ENCODE data around the gene ALPK1. TPM values are rescaled to one million over a fixed set of nuclear protein-coding genes. Genes with fewer than 3 reads are reported as not detected.

The ALPK1 gene
- total RNA-seq, 2 donors from 2014 or later: 61.6 to 64.7 TPM

DNA sequence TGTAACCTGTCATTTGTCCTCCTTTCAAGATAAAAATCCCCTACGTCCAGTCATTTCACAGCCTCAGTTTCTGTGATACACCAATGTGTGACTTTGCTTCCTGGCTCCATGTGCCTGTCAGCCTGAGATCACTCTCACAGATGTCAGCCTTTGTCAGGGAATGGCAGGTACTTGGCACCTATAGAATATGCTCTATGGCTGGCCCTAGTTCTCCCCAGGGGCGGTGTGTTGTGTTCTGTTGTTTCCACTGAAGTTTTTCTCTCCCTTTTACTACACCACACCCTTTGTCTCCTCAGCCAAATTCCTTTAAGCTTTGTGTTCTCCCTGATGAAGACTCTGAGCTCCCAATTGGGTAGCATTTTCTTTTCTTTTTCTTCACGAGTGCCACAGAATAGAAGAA lies 81.7 kb downstream of the ALPK1 start:
- H3K36me3 Mint-ChIP-seq (ENCODE audit: insufficient read depth in 2 of 2): peaks cover 0 to 10% of the 10 kb centered on the region in 2 donors
- ATAC-seq (replicated peaks in 1 of 2): peak in 1 of 2 donors; percentile 35
- H3K4me1 Mint-ChIP-seq (ENCODE audit: low read depth): peaks cover 5% of the 10 kb centered on the region
- no peaks in the 10 kb centered on the region for H3K27me3 Mint-ChIP-seq (ENCODE audit: low read depth)
- H3K9me3 Mint-ChIP-seq: no peaks in the 10 kb centered on the region
- no peak overlapping the region for H3K27ac Mint-ChIP-seq
- no peak overlapping the region for H3K4me3 Mint-ChIP-seq
- DNase-seq: no peak

DNA sequence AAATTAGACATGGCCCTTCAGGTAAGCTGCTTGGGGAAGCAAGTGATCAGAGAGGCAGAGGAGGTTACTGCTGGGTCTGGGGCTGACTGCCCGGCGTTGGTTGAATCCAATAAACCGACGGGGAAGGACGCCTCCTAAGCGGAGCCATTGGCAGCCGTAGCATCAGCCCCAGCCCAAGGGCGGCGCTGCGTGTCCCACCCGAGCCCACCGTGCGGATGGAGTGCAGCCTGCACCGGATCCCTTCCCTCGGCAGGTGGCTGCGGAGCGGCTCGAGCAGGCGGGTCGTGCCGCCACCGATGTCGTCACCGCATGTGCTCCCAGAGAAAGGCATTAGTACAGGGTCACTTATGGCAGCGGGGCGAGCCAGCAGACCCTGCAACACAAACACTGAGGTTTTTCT lies 82.1 kb downstream of the ALPK1 start:
- DNase-seq (no peak), ATAC-seq (replicated peaks in 1 of 2) (no peak)
- Mint-ChIP-seq H3K36me3 (ENCODE audit: insufficient read depth in 2 of 2) (peaks cover 0 to 10% of the 10 kb centered on the region in 2 donors), H3K4me3 (no peak overlapping the region), H3K27ac (no peak overlapping the region), H3K9me3 (no peaks in the 10 kb centered on the region), H3K4me1 (ENCODE audit: low read depth) (peaks cover 5% of the 10 kb centered on the region), H3K27me3 (ENCODE audit: low read depth) (no peaks in the 10 kb centered on the region)

DNA sequence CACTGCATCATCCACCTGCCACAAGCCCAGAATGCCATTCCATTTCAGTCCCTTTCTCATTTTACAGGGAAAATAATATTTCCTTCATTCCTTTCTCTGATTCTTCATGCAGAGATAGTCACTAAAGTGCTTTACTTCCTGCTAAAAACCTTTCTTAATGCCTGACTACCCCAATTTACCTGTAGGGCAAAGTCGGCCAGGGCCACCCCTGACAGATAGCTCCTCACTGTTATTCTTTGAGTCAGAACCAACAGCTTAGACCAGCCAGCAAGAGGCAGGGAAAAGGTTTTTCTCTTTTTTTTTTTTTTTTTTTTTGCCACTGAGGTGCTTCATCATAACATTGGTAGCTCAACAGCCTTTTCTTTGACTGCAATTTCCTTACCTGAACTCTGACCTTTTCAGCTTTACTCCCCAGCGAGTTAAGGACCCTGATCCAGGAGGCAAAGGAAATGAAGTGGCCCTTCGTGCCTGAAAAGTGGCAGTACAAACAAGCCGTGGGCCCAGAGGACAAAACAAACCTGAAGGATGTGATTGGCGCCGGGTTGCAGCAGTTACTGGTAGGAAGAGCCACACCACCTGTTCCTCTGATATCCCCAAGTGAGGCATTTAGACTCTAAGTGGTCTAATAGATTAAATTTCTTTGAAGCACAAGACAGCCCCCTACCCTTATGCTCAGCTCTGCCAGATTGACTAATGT lies 85.0 kb downstream of the ALPK1 start:
- no peaks in the 10 kb centered on the region for H3K4me1 Mint-ChIP-seq (ENCODE audit: low read depth)
- DNase-seq: no peak
- H3K4me3 Mint-ChIP-seq: no peak overlapping the region
- H3K27ac Mint-ChIP-seq: no peak overlapping the region
- H3K27me3 Mint-ChIP-seq (ENCODE audit: low read depth): no peaks in the 10 kb centered on the region
- peaks cover 0 to 6% of the 10 kb centered on the region in 2 donors for H3K36me3 Mint-ChIP-seq (ENCODE audit: insufficient read depth in 2 of 2)
- no peaks in the 10 kb centered on the region for H3K9me3 Mint-ChIP-seq
- no peak for ATAC-seq (replicated peaks in 1 of 2)

DNA sequence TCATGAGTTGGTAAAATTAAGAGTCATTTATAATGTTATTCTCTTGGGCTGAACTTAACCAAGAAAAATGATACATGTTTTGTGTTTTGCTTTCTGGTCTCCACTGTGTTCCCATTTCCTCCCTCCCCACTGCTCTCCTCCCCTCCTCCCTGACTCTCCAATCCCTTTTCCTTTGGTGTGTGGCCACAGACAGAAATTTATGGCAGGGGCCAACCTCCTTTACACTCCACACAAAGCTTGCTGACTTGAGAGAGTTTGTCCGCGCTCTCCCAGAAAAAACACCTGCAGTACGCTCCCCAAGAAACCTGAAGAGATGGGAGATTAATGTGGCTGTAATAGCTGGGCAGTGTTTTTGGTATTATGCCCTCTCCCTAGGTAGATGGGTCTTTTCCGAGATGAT lies 88.9 kb downstream of the ALPK1 start:
- no peak for DNase-seq
- H3K4me3 Mint-ChIP-seq: no peak overlapping the region
- peaks cover 0 to 6% of the 10 kb centered on the region in 2 donors for H3K36me3 Mint-ChIP-seq (ENCODE audit: insufficient read depth in 2 of 2)
- H3K4me1 Mint-ChIP-seq (ENCODE audit: low read depth): no peaks in the 10 kb centered on the region
- no peaks in the 10 kb centered on the region for H3K9me3 Mint-ChIP-seq
- ATAC-seq (replicated peaks in 1 of 2): no peak
- no peak overlapping the region for H3K27ac Mint-ChIP-seq
- no peaks in the 10 kb centered on the region for H3K27me3 Mint-ChIP-seq (ENCODE audit: low read depth)

DNA sequence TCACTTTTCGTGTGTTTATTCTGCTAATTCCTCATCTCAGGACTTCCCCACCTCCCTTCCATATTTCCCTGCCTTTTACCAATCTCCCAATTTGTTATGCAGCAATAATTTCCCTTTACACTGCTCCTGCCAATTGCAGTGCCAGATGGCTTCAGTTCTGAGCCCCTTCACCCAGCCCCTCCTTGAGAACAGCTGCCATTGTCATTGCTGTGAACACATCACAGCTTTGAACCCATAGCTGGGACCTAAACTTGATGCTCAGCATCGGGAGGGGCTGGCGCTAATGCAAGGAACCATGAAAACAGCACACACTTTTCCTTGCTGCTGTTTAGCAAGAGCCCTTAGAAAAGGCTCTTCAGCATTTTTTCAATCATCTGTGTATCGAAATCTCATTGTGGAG lies 104.9 kb downstream of the ALPK1 start:
- ATAC-seq (replicated peaks in 1 of 2) (no peak), DNase-seq (no peak)
- no peak overlapping the region for H3K27ac Mint-ChIP-seq
- H3K36me3 Mint-ChIP-seq (ENCODE audit: insufficient read depth in 2 of 2): peaks cover 4 to 7% of the 10 kb centered on the region in 2 donors
- H3K4me1 Mint-ChIP-seq (ENCODE audit: low read depth): no peaks in the 10 kb centered on the region
- H3K27me3 Mint-ChIP-seq (ENCODE audit: low read depth): no peaks in the 10 kb centered on the region
- peaks cover 0 to 2% of the 10 kb centered on the region in 2 donors for H3K9me3 Mint-ChIP-seq
- H3K4me3 Mint-ChIP-seq: no peak overlapping the region

DNA sequence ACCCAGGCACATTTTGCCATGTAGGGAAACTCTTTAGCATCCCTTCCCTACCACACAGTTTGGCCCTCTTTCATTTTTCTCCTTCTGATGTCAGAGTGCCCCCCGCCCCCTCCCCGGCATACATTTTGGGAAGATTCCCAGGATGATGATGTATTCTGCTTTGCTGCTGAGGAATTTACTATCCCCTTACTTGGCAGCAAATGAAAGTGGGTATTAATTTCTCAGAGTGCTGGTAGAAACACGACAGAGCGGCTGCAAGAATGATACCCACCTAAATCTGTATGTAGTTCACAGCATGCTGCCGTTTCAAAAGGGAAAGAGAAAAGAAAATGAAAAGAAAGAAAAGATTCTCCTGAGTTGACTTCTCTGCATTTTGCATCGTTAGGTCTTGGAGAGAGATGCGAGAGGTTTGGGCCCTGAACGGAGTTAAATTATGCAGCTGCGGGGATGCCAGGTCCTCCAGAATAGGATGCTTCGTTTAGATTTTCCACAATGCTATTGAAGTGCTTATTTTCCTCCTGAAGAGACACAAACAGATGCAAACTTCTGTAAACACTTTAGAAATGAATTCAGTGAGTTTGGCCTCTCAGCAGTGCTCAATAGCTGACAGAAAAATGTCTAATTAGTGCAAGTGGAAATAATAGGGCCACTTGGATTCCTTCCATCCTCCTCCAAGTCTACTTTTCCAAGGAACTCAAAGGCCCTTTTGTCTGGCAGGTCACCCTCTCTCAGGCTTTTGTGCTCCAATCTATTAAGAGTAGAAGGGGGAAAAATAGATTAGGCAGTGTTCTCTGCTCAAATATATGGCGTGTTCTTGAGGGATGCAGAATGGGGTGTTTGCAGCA lies 106.2 kb downstream of the ALPK1 start:
- ATAC-seq (replicated peaks in 1 of 2): no peak
- Mint-ChIP-seq H3K4me3 (no peak overlapping the region), H3K9me3 (peaks cover 0 to 2% of the 10 kb centered on the region in 2 donors), H3K27me3 (ENCODE audit: low read depth) (no peaks in the 10 kb centered on the region), H3K27ac (no peak overlapping the region), H3K4me1 (ENCODE audit: low read depth) (no peaks in the 10 kb centered on the region), H3K36me3 (ENCODE audit: insufficient read depth in 2 of 2) (peaks cover 4 to 5% of the 10 kb centered on the region in 2 donors)
- no peak for DNase-seq

DNA sequence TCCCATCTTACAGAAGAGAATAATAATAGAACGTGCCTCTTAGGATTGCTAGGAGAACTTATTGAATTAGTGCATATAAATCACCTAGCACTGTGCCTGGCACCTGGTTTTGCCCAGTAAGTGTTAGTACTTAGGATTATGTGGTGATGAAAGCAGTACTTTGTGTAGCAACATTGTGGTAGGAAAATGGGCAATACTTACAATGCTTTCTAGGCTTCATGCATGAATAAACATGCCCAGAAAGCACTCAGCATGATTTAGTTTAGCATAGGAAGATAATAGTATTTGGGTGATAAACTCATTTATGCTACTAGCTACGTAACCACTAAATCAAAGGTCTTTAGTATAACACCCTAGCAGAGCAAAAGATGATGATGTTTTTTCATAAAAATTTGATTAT lies 113.2 kb downstream of the ALPK1 start:
- Mint-ChIP-seq H3K27me3 (ENCODE audit: low read depth) (no peaks in the 10 kb centered on the region), H3K9me3 (no peaks in the 10 kb centered on the region)

DNA sequence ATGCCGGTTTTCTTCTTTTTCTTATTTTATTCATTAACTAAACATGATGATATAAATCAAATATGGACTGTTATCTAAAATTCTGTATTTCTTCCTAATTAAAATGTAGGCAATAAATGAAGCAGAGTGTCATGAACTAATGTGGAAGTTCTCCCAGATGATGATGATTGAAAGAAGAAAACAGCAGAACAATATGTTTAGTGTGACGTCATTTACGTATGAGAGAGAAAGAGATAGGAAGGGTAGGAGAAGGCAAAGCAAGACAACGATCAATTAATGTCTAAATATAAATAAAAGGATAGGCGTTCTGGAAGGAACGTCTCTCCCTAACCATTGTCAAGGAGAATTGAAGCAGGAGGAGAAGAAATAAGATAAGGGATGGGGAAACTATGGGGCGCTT lies 113.6 kb downstream of the ALPK1 start:
- no peak overlapping the region for H3K4me3 Mint-ChIP-seq
- ATAC-seq (replicated peaks in 1 of 2): no peak
- no peaks in the 10 kb centered on the region for H3K27me3 Mint-ChIP-seq (ENCODE audit: low read depth)
- no peak overlapping the region for H3K27ac Mint-ChIP-seq
- H3K36me3 Mint-ChIP-seq (ENCODE audit: insufficient read depth in 2 of 2): peaks cover 2 to 6% of the 10 kb centered on the region in 2 donors
- H3K9me3 Mint-ChIP-seq: no peaks in the 10 kb centered on the region
- no peaks in the 10 kb centered on the region for H3K4me1 Mint-ChIP-seq (ENCODE audit: low read depth)
- DNase-seq: no peak

More for the DNA sequence above, 113.2 kb downstream of the ALPK1 start:
- no peak for ATAC-seq (replicated peaks in 1 of 2)
- Mint-ChIP-seq H3K27ac (no peak overlapping the region), H3K36me3 (ENCODE audit: insufficient read depth in 2 of 2) (peaks cover 2 to 6% of the 10 kb centered on the region in 2 donors), H3K4me1 (ENCODE audit: low read depth) (no peaks in the 10 kb centered on the region), H3K4me3 (no peak overlapping the region)
- no peak for DNase-seq

DNA sequence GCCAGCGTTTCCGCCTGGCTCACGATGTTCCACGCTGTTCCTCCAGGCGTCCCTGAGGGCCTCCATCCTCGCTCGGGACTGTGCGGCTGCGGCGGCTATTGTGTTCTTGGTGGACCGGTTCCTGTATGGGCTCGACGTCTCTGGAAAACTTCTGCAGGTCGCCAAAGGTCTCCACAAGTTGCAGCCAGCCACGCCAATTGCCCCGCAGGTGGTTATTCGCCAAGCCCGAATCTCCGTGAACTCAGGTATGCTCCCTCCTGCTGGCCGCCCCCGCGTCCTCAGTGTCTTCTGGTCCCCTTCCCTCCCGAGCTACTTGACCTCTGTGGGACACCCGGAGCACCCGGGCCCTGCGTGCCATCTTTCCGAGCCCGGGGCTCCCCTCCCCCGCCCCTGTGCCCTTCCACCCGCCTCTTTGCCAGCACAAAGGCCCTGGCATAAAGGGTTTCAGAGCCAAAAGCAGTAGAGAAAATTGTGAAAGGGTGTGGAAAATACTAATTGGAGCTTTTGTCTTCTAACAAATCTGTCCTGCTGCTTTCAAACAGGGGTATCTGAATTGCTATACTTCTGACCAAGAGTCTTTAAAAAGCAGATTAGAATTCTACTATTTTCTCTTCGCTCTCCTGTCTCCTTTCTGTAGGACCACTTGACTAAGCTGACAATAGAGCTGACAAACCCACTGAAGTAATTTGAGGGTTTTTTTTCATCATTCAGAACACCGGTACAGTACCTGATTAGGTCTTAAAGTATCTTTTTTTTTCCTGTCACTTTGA lies 114.8 kb downstream of the ALPK1 start:
- H3K9me3 Mint-ChIP-seq: no peaks in the 10 kb centered on the region
- H3K36me3 Mint-ChIP-seq (ENCODE audit: insufficient read depth in 2 of 2): peaks cover 2 to 6% of the 10 kb centered on the region in 2 donors
- no peak for DNase-seq
- H3K4me3 Mint-ChIP-seq: no peak overlapping the region
- ATAC-seq (replicated peaks in 1 of 2): no peak
- H3K4me1 Mint-ChIP-seq (ENCODE audit: low read depth): no peaks in the 10 kb centered on the region
- H3K27me3 Mint-ChIP-seq (ENCODE audit: low read depth): no peaks in the 10 kb centered on the region
- H3K27ac Mint-ChIP-seq: no peak overlapping the region

DNA sequence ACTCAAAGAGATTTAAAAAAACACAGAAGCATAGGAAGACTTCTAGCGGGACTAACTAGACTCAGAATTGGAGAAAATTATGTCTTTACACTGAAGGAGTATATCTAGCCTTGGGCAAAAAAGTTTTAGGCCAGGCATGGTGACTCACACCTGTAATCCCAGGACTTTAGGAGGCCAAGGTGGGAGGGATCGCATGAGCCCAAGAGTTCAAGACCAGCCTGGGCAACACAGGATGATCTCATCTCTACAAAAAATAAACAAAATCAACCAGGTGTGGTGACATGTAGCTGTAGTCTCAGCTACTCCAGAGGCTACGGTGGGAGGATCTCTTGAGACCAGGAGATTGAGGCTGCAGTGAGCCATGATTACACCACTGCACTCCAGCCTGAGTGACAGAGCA lies 119.3 kb downstream of the ALPK1 start:
- no peak overlapping the region for H3K27ac Mint-ChIP-seq
- no peaks in the 10 kb centered on the region for H3K4me1 Mint-ChIP-seq (ENCODE audit: low read depth)
- ATAC-seq (replicated peaks in 1 of 2): no peak
- no peaks in the 10 kb centered on the region for H3K9me3 Mint-ChIP-seq
- no peak overlapping the region for H3K4me3 Mint-ChIP-seq
- no peaks in the 10 kb centered on the region for H3K27me3 Mint-ChIP-seq (ENCODE audit: low read depth)
- H3K36me3 Mint-ChIP-seq (ENCODE audit: insufficient read depth in 2 of 2): peaks cover 2 to 6% of the 10 kb centered on the region in 2 donors
- DNase-seq: no peak

DNA sequence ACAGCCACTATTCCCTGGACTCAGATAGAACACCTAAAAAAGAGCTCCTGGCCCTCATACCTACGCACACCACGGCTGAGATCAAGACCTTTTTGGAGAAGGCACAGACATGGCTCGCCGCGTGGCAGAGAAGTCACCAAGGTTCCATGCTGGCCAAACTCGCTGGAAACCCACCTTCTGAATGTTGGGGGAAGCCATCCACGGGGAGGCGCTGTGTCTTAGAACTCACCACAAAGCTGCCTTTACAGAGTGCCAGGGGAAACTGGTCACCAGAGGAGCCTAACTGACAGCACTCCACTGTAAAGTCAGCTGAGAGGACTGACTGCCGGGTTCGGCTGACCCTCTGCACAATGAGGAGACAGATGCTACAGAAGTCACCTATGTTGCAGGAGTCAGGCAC lies 120.9 kb downstream of the ALPK1 start:
- no peaks in the 10 kb centered on the region for H3K4me1 Mint-ChIP-seq (ENCODE audit: low read depth)
- H3K9me3 Mint-ChIP-seq: no peaks in the 10 kb centered on the region
- H3K27me3 Mint-ChIP-seq (ENCODE audit: low read depth): no peaks in the 10 kb centered on the region
- H3K36me3 Mint-ChIP-seq (ENCODE audit: insufficient read depth in 2 of 2): peaks cover 4 to 6% of the 10 kb centered on the region in 2 donors
- H3K27ac Mint-ChIP-seq: no peak overlapping the region
- DNase-seq (no peak), ATAC-seq (replicated peaks in 1 of 2) (no peak)
- no peak overlapping the region for H3K4me3 Mint-ChIP-seq

DNA sequence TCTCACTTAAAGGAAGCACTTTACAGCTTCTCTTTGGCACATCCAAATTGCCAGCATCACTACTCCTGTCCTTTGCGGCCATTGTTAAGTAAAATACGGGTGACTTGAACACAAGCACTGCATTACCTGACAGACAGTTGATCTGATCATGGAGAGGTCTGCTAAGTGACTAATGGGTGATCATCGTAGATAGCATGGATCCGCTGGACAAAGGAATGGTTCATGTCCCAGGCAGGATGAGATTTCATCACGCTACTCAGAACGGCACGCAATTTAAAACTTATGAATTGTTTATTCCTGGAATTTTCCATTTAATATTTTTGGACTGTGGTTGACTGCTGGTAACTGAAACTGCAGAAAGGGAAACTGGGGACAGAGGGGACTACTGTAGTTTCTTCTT lies 124.7 kb downstream of the ALPK1 start:
- DNase-seq (no peak), ATAC-seq (replicated peaks in 1 of 2) (no peak)
- Mint-ChIP-seq H3K9me3 (no peaks in the 10 kb centered on the region), H3K27me3 (ENCODE audit: low read depth) (no peaks in the 10 kb centered on the region), H3K4me3 (no peak overlapping the region), H3K4me1 (ENCODE audit: low read depth) (no peaks in the 10 kb centered on the region), H3K36me3 (ENCODE audit: insufficient read depth in 2 of 2) (peaks cover 0 to 2% of the 10 kb centered on the region in 2 donors), H3K27ac (no peak overlapping the region)

DNA sequence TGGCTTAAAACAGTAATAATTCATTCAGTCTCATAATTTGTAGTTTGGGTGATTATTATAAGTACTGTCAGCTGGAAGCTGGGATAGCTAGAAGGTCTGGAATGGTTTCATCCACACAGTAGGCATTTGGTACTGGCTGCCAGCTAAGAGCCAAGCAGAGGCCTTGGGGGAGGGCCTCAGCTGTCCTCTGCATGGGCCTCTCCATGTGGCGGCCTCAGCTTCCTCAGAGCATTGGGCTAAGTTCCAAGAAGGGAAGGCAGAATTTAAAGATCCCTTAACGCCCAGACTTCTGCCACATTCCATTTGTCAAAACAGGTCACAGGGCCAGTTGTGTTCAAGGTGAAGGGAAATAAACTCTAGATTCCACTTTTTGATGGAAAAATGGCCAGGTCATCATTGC lies 125.5 kb downstream of the ALPK1 start:
- Mint-ChIP-seq H3K27me3 (ENCODE audit: low read depth) (no peaks in the 10 kb centered on the region), H3K9me3 (no peaks in the 10 kb centered on the region), H3K4me3 (no peak overlapping the region), H3K4me1 (ENCODE audit: low read depth) (no peaks in the 10 kb centered on the region), H3K27ac (no peak overlapping the region), H3K36me3 (ENCODE audit: insufficient read depth in 2 of 2) (peaks cover 0 to 2% of the 10 kb centered on the region in 2 donors)
- no peak for DNase-seq
- ATAC-seq (replicated peaks in 1 of 2): no peak

All from activated T-cell treated with anti-CD3 and anti-CD28 coated beads, Interleukin-2, amount 50 U/mL, for 72 hours (primary cell).